NCI-H1930 (cell line): ENCODE results near the gene PHOX2B.

Source experiments
- DNase-seq, 2 experiments: peaks; one replicate each; lab custom pipeline; 2025; lab: John Stamatoyannopoulos, UW

The PHOX2B gene

GRCh38 chr4:41748571-41749475 lies at the start of gene PHOX2B:
TSS of gene PHOX2B (minus strand) at chr4:41748725. CDS start at chr4:41748610, 115 bp downstream.
- no peak for DNase-seq

- DNase-seq = no peak
These were observed 48.7 kb upstream of the PHOX2B start for GRCh38 chr4:41797260-41797659.

- DNase-seq = no peak
These were observed 48.2 kb upstream of the PHOX2B start for GRCh38 chr4:41796545-41797210.

- DNase-seq = no peak
These were observed 47.4 kb upstream of the PHOX2B start for GRCh38 chr4:41795796-41796385.

- no peak for DNase-seq
These were observed 43.6 kb upstream of the PHOX2B start for GRCh38 chr4:41792166-41792565.

- no peak for DNase-seq
These were observed 43.0 kb upstream of the PHOX2B start for GRCh38 chr4:41791557-41791956.

- DNase-seq = no peak
These were observed 39.4 kb upstream of the PHOX2B start for GRCh38 chr4:41787931-41788330.

GRCh38 chr4:41785665-41786064 lies 37.1 kb upstream of the PHOX2B start:
- no peak for DNase-seq

- no peak for DNase-seq
These were observed 35.9 kb upstream of the PHOX2B start for GRCh38 chr4:41784191-41784979.

GRCh38 chr4:41776466-41776865 lies 27.9 kb upstream of the PHOX2B start:
- no peak for DNase-seq

GRCh38 chr4:41763729-41764128 lies 15.2 kb upstream of the PHOX2B start:
- DNase-seq = no peak

- no peak for DNase-seq
These were observed 10.4 kb upstream of the PHOX2B start for GRCh38 chr4:41758884-41759283.

GRCh38 chr4:41757521-41758156 lies 9.1 kb upstream of the PHOX2B start:
- DNase-seq = no peak

- DNase-seq = no peak
These were observed 5.4 kb upstream of the PHOX2B start for GRCh38 chr4:41753942-41754341.

GRCh38 chr4:41752081-41752836 lies 3.7 kb upstream of the PHOX2B start:
- DNase-seq = no peak

- DNase-seq = no peak
These were observed 3.0 kb upstream of the PHOX2B start for GRCh38 chr4:41751449-41752061.

GRCh38 chr4:41750626-41751448 lies 2.3 kb upstream of the PHOX2B start:
- DNase-seq = no peak

- no peak for DNase-seq
These were observed 1.6 kb upstream of the PHOX2B start for GRCh38 chr4:41750121-41750625.

GRCh38 chr4:41749631-41750039 lies 1.1 kb upstream of the PHOX2B start:
- no peak for DNase-seq
